ENCODE data around the gene RNF215.

Gene RNF215

DNA sequence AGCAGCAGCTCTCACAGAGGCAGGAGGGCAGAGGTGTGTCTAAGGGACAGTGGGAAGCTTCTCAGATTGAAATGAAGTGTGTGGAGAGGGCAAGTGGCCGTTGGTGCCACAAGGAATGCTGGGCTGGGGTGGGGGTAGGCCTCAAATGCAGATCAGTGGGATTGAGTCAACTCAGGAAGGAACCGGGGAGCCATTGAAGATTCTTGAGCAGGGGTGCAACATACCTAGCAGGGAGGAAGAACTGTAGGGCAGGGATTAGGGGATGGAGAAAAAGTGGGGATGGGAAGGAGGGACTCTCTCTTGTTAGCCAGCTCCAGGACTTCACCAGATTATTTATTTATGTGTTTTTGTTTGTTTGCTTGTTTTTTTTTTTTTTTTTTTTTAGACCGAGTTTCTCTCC lies 6.7 kb upstream of the RNF215 start:
- DNase-seq, result no peak

DNA sequence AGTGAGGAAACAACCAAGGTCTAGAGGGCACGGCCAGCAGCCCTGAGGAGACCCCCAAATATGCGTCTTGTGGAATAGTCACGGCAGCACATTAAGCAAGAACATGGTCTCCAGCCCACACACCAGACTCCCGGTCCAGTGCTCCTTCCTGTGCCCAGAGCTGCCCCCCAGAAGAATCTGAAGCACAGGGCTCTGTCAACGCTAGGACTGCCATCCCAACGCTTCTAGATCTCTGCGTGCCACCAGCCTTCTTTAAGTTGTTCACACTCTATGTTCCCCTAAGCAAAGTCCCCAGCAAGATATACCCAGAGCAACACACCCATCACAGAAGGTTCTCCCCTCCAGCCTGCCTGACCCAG lies 6.1 kb upstream of the RNF215 start:
- DNase-seq, result no peak

DNA sequence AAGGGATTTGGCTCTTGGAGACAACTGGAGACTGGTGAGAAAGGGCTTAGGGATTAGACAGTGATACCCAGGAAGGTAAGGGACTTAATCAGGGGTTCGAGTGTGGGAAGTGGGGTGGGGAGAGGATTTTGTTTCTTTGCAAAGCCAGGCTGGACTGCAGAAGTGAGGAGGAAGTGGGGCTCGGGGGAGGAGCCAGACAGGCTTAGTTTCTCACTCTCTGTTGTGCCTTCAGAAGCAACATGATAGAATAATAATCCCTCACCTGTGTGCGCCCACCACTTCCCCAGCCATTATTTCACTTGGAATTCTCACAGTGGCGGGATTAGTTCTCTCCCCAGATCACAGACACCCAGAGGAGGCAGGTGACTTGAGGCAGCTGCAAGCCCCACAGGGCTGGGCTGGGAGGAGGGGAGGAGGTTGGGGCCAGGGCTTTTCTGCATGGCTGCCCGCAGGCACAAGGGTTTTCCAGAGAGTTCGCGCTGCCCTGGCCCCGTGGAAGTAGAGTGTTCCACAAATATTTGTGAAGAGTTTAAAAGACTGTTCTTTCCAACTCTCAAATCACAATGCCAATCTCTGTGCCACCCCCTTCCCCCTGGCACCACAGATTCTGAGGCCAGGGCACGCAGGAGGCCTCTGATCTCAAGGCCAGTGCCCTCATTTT lies 5.6 kb upstream of the RNF215 start:
- no peak for DNase-seq

DNA sequence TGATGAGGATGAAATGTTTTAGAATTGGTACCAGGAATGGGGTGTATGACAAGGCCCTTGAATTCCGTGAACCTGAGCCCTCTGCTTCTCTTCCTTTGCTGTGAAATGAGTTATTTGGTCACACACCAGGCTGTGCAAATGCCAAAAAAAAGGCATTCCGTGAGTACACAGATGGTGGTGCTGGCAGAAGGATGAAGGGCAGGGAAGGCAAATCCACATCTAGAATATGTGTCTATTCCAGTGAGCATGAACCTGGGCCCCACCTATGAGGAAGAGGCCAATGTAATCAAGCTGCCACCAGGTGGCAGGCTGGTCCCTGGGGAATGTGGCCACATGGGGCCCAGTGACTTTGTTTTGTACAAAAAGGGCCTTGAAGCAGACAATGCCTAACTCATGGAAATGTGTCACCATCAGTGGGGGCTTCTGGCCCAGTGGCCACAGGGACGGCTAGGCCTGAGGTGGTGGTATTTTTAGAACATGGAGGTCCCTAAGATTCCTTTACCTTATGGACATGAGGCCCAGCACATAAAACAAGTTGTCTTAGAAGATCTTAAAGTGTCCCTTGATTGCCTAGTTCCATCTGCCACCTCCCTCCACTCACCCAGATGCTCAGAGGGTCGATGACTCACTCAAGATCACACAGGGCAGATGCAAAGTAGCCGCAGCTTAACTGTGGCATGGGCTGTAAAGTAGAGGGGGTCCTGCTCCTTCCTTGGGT lies 3.9 kb upstream of the RNF215 start:
- peak; percentile 83 for DNase-seq

DNA sequence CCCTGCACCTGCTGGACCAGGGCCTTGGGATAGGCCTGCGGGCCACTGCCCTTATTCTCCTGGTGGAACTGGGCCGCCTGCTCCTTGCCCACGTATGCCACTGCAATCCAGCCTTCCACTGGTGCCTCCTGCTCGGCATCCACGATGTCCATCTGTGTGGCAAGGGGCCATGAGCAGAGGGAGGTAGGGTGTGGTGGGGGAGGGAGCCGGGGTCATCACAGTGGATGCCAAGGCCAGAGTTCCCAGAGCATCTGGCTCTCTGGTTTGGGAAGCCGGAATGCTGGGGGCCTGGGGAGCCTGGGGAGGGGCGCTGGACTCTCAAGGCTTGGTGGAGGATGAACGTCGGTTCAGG lies 627 bp downstream of the RNF215 start:
- no peak for DNase-seq

DNA sequence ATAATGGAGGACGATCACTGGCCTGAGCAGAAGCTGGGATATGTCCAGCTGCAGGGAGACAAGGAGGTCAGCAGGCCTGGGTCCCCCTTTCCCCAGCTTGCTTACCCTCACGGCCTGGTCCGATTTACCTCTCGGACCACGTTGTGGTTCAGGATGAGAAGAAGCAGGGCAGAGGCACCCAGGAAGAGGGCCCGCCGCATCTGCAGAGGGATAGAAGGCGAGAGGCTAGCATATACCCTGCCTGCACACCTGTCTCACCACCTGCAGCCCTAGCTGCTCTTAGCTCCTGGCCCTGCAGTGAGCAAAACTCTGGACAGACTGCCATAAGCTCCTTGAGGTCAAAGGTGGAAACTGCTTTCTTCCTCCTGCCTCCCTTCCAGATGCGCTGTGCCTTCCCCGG lies 1.3 kb downstream of the RNF215 start:
- no peak for DNase-seq

DNA sequence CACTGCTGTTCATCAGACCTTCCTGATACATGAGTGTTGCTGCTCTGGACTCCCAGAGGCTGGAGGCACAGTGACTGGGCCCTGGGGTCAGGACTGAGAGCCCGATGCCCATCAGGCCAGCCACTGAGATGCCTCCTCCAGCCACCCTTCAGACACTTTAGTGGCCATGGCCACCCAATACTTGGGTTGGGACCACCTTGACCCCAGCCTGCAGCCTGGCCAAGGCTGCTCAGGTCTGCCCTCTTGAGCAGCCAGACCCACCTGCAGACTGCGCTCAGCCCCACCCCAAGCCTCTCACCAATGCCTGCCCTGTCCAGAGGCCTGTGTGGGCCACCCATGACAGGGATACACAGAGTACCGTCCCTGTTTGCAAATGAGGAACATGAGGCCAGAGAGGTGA lies 4.2 kb downstream of the RNF215 start:
- no peak for DNase-seq

DNA sequence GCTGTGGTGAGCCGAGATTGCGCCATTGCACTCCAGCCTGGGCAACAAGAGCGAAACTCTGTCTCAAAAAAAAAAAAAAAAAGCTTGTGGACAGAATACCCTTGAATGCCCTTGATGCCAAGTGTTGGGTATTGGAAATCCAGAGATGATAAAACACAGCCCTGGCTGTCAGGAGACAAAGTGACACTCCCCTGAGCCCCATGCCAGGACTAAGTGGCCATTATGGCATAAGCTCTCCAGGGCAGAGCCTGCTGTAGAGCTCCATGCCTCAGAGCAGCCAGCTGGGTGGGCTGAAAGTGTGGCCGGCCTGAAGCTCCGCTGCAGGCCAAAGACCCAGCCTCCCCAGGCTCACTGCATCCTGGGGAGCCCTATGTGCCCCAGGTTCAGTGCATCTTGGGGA lies 4.9 kb downstream of the RNF215 start:
- no peak for DNase-seq

DNA sequence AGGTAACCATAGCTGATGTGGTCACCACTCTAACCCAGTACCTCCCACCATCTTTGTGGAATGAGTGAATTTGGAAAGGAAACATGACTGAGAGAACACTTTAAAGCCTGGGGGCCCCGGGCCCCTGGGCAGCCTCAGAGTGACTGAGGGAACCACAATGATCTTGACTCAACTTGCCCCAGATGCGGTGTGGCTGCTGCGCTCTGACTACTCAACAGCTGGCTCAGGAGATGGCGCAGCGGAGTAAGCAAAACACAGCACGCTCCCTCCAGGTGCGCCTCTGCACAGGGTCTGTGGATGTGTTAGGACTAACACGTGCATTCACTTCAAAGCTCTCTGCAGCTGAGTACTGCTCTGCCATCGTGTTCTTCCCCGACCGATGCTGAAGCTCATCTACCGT lies 5.9 kb downstream of the RNF215 start:
- DNase-seq, result peak; percentile 60

DNA sequence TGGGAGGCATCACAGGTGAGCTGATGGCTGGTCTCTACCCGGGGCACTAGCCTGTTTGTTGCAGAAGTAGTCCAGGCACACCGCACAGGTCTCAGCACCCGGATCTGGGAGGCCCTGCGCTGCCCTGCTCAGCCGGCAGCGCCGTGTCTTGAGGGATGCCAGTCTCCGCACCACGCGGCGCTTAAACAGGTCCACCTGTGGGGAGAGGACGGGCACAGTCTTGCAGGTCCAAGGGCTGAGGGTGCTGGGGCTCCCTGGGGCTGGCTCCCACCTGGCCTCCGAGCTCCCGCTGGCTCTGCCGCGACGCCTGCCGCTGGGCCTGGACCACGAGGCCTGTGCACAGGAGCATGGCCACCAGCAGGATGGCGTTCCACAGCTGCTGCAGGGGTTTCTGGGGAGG lies 7.2 kb downstream of the RNF215 start:
- DNase-seq, result no peak

DNA sequence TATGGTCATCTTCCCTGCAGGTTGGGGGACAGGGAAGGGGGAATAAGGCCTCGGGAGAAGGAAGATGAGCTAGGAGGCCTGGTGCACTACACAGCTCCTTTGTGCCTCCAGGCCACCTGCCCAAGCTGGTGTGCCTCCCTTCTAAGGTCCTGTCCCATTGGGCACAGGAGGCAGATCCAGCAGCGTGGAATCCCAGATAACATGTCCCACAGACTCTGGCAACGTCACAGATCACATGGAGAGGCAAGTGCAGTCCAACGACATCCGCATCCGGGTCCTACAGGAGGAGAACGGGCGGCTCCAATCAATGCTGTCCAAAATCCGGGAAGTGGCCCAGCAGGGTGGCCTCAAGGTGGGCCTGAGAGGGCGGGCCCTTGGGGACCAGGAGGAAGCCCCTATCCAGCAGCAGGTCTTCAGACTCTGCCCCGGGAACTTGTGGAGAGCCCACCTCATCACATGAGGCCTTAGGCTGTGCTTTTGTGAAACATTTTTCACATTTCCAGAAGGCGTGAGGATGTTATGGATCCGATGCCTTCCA lies 11.8 kb downstream of the RNF215 start:
- no peak for DNase-seq

DNA sequence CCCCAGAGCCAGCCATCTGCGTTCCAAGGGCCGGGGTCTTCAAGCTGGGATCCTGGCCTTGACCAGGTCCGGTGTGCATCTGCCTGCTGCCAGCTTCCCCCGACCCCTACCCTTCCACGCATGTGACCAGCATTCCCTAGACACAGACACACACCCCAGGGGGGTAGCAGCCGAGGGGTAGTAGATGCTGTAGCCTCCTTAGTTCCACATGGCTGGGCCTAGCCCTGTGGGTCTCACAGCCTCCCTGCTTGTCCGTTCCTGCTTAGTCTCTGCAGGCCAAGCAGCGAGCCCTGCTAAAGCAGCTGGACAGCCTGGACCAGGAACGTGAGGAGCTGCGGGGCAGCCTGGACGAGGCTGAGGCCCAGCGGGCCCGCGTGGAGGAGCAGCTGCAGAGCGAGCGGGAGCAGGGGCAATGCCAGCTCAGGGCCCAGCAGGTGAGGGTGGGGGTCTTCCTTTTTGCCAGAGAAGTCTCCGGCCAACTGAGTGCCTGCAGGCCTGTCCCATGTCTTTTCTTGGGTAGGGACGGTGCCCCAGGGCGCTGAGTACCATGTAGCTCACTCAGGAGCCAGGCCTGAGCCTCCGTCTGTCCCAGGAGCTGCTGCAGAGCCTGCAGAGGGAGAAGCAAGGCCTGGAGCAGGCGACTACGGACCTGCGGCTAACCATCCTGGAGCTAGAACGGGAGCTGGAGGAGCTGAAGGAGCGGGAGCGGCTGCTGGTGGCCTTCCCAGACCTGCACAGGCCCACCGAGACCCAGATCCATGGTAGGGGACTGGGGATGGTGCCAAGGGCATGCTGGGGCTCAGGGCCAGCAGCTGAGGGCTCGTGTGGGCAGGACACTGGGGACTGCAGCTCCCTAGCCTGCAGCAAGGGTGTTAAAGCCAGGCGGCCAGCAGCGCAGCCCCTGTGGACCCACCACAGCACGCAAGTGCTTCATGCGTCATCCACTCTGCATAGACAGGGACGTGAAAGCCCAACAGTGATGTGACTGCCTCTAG lies 13.6 kb downstream of the RNF215 start:
- DNase-seq, result no peak

DNA sequence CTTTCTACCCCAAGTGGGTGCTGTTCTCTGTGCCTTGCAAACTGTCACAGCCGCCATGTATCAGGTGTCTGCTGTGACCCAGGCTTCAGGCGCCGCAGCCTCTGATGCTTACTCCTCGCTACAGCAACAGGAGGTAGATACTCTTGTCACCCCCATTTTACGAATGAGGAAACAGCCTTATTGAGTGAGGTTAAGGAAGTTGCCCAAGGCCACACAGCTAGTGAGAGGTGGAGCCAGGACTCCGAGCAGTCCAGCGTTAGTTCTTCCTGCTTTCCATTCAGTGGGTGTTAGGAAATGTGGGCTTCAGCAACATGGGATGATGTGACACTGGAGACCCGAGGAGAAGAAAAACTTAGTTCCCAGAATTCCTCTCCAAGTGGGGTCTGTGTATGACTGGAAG lies 14.3 kb downstream of the RNF215 start:
- no peak for DNase-seq

DNA sequence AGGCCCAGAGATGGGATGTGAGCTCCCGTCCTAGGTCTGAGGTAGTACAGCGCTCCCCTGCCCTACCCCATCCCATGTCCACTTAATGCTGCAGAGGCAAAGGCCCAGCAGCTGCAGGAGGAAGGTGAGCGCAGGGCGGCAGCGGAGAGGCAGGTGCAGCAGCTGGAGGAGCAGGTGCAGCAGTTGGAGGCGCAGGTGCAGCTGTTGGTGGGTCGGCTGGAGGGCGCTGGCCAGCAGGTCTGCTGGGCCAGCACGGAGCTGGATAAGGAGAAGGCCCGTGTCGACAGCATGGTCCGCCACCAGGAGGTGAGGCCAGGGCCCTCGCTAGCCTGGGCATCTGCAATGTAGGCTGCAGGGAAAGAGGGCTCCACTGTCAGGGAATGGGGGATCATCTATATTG lies 15.2 kb downstream of the RNF215 start:
- no peak for DNase-seq

DNA sequence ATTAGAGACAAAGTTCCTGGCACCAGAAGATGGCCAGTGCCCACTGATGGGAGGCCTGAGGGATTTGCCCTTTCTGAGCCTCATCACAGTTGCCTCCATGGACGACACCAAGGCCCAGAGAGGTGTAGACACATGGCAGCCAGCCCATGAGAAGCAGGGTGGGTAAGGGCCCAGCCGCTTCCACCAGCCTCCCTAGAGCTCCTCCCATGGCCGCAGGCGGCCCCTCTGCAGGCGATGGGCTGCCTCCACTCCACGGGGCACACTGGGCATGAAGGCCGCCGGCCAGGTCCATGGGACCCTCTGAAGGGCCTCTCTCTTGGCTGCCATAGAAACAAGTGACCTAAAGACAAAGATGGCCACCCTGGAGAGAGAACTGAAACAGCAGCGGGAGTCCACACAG lies 15.9 kb downstream of the RNF215 start:
- DNase-seq, result no peak

DNA sequence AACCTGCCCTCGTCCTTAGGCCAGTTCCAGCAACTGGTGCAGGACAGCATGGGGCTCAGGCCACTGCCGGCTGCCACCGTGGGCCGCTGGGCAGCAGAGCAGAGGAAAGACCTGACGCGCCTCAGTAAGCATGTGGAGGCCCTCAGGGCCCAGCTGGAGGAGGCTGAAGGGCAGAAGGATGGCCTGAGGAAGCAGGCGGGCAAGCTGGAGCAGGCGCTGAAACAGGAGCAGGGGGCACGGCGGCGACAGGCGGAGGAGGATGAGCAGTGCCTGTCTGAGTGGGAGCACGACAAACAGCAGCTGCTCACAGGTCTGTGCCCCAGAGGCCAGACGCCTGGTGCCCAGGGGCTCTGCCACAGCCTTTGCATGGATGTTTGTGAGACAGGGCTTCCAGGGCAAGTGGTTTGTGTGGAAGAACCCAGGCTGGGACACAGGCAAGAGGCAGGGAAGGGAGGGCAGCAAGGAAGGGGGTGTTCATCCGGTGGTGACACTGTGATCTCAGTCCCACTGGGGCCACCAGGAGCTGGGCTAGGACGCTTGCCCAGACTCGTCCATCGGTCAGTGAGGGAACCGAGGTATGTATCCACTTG lies 16.5 kb downstream of the RNF215 start:
- DNase-seq, result no peak

DNA sequence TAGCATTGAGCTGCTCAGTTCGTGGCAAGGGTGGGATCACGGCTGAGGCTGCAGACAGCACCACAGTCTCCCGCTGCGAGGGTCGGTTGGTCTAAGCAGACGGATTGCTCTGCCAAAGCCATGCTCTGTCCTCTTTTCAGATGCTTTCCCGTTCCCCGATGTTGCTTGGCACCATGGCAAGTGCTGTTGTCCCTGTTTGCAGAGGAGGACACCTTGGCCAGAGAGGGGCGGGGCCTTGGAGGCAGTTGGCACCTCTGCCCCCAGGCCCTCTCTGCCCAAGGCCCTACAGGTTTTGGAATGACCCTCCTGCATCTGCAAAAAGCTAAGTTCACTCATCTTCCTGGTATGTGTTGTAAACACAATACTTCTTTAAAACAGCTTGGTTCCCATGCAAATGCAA lies 18.8 kb downstream of the RNF215 start:
- DNase-seq, result no peak

DNA sequence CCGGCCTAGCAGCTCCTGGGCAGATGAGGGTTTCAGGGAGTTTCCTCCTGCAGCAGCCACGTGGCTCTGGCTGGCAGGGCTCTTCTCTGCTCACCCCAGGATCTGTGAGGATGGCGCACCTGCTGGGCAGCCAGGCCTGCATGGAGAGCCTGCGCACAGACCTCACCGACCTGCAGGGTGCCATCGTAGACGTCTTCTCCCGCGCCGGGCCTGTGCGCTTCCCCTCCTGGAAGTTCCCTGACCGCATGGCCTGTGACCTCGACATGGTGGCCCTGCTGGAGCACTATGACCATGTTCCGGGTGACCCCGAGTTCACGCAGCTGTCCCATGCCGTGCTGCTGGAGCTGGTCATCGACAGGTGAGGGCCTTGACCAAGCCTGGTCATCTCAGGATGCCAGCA lies 21.3 kb downstream of the RNF215 start:
- no peak for DNase-seq

DNA sequence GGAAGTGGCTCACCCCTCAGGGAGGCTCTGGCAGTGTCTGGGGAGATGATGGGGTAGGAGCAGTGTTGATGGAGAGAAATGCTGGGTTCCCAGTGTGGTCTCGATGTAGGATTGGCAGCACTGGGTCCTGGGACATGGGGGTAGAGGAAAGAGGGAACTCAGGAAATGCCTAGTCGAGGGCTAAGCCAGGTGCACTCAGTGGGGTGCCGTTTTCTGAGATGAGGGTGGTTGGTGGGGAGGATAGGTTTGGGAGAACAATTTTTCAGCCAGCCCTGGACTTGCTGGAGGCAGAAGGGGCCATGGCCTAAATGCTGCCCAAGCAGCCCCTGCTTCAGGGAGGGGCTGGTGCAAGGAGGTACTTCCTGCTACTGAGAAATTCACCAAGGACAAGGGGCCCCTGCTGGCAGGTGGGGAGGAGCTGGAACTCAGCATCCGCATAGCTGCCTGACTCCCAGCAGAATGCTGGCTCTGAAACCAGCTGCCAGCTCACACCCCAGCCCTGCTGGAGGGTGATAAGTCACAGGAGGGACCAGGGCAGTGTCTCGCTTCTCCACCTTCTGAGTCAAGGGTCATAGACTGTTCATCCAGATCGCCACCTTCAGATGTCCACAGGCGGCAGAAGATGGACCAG lies 24.4 kb downstream of the RNF215 start:
- no peak for DNase-seq

DNA sequence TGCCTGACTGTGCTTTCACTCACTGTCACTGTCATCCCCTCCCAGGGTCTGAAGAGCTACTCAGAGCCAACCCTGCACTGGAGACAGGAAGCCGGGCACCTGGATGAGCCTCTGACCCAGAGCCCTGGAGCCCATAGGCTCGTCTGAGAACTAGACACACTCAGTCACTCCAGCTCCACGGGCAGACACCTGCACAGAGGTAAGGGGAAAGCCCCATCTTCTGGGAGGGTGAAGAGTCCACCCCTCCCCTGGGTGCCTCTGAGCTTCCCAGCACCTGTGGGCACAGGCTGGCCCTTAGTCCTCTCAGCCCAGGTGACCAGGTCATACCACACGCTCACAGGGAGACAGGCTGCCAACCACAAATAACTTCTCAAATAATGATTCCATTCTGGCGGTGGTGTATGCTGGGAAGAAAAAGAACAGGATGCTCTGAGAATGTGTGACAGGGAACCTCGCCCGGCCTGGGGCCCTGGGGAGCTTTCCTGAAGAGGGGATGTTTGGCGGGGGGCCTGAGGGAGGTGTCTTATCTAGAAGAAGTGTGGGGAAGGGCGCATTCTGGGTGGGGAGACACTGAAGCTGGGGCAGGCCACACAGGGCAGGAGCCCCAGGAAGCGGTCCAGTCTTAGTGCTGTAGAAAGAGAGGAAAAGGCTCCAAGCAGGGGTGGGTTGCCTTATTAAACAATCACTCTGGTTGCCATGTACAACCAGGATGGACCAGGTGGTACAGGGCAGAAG lies 25.1 kb downstream of the RNF215 start:
- DNase-seq, result no peak

DNA sequence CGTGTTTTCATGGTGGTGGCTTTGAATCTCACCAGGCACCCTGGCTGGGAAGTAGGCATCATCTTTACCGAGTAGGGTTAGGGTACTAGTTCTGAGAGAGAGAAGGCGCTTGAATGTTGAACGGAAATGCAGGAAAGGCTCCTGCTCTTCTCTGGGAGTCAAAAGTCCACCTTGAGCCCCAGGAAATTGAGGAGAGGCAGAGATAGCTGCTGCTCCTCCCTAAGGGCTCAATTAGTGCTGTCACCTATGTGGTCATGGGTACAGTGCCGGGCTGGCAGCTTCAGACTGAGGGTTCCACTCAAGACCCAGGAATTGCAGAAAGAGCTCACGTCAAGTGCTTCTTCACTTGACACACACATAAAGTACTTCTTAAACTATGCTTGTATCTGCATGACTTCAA lies 28.7 kb downstream of the RNF215 start:
- no peak for DNase-seq

DNA sequence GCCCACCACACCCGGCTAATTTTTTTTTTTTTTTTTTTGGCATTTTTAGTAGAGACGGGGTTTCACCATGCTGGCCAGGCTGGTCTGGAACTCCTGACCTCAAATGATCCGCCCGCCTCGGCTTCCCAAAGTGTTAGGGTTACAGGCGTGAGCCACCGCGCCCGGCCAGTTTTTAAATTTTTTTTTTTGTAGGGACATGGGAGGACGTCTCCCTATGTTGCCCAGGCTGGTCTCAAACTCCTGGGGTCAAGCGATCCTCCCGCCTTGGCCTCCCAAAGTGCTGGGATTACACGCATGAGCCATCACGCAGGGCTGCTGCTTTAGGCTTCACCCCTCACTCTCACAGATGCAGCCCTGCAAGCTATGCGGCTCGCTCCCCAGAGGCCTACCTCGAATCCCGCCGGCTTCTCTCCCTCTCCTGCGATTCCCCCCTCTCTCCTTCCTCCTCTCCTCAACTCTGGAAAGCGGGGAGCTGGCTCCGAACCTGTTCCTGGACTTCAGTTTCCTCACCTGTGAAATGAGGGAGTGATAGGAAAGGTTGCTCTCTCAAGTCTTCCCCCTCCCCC lies 29.5 kb downstream of the RNF215 start:
- no peak for DNase-seq
